Nephron progenitor cell (in vitro differentiated cells): Measurements from ENCODE around the gene BLVRA.
"Not testable (repeated sequence)": the region's sequence is repeated elsewhere in the genome, so short reads cannot be mapped to it uniquely, and the experiment has no call there.

ENCODE experiments used
- DNase-seq: peaks from one replicate; pipeline ENCODE4 v3.0.0; 2021
- H3K27ac Mint-ChIP-seq: 2 replicates; pipeline ENCODE4 v1.8.0; 2021; ENCODE audit warnings: mild to moderate bottlenecking, moderate library complexity, mixed read lengths
- H3K27me3 Mint-ChIP-seq: 2 replicates; pipeline ENCODE4 v1.8.0; 2021; ENCODE audit warnings: mild to moderate bottlenecking, low read depth, mixed read lengths; ENCODE audit not compliant: poor library complexity
- H3K36me3 Mint-ChIP-seq: 2 replicates; pipeline ENCODE4 v1.8.0; 2021; ENCODE audit warnings: low read depth, mixed read lengths
- H3K4me1 Mint-ChIP-seq: 2 replicates; pipeline ENCODE4 v1.8.0; 2021; ENCODE audit warnings: mixed read lengths
- H3K4me3 Mint-ChIP-seq: 2 replicates; pipeline ENCODE4 v1.8.0; 2021; ENCODE audit warnings: mild to moderate bottlenecking, moderate library complexity, mixed read lengths
- H3K9me3 Mint-ChIP-seq: 2 replicates; pipeline ENCODE4 v1.8.0; 2021; ENCODE audit warnings: mild to moderate bottlenecking, moderate library complexity, mixed read lengths
- TF ChIP-seq, protein P1 (sequence below): fragments of 200-600 bp; sonication (generic); IDR thresholded peaks from 2 replicates; pipeline ENCODE4 v1.5.0; 2021; ENCODE audit warnings: antibody characterized with exemption

Gene BLVRA

DNA sequence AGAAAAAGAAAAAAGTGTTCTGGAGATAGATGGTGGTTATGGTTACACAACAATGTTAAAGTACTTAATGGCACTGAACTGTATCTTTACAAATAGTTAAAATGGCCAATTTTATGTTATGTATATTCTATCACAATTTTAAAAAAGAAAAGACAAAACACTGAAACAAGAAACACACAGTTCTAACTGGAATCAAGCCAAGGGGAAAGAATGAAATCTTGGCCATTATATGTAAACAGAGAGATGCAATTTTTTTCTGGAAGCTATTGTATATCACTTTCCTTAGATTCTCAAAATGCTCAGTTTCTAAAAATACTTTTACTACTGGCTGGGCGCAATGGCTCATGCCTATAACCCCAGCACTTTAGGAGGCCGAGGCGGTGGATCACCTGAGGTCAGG is 33.2 kb upstream of the BLVRA start:
- no peak for DNase-seq
- H3K4me1 Mint-ChIP-seq, result peaks cover 34% of the 10 kb centered on the region
- TF ChIP-seq, protein P1, sequence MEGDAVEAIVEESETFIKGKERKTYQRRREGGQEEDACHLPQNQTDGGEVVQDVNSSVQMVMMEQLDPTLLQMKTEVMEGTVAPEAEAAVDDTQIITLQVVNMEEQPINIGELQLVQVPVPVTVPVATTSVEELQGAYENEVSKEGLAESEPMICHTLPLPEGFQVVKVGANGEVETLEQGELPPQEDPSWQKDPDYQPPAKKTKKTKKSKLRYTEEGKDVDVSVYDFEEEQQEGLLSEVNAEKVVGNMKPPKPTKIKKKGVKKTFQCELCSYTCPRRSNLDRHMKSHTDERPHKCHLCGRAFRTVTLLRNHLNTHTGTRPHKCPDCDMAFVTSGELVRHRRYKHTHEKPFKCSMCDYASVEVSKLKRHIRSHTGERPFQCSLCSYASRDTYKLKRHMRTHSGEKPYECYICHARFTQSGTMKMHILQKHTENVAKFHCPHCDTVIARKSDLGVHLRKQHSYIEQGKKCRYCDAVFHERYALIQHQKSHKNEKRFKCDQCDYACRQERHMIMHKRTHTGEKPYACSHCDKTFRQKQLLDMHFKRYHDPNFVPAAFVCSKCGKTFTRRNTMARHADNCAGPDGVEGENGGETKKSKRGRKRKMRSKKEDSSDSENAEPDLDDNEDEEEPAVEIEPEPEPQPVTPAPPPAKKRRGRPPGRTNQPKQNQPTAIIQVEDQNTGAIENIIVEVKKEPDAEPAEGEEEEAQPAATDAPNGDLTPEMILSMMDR, result no peak
- peaks cover 20% of the 10 kb centered on the region for H3K9me3 Mint-ChIP-seq
- peaks cover 60% of the 10 kb centered on the region for H3K36me3 Mint-ChIP-seq
- no peaks in the 10 kb centered on the region for H3K27me3 Mint-ChIP-seq
- no peak overlapping the region for H3K27ac Mint-ChIP-seq
- H3K4me3 Mint-ChIP-seq, result no peak overlapping the region

DNA sequence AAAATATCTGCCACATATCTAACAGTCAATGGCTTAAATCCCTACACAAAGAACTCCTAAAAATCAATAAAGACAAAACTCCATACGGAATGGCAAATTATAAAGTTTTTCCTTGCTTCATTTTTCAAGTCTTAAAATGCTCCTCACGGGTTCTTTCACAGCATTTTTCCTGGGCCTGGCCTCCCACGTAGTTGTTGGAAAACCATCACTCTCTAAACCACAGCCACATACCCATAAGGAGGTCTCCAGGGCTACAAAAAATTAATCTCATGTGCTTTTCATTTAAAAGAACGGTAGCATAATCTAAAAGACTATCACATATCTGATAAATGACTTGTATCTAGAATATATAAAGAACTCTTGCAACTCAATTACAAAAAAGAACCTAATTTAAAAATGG is 32.0 kb upstream of the BLVRA start:
- Mint-ChIP-seq H3K9me3 (peaks cover 16% of the 10 kb centered on the region), H3K27ac (no peak overlapping the region), H3K36me3 (peaks cover 48% of the 10 kb centered on the region), H3K4me1 (peaks cover 45% of the 10 kb centered on the region), H3K4me3 (peak overlapping the region; percentile 19), H3K27me3 (no peaks in the 10 kb centered on the region)
- DNase-seq, result no peak
- TF ChIP-seq, protein P1, result no peak

DNA sequence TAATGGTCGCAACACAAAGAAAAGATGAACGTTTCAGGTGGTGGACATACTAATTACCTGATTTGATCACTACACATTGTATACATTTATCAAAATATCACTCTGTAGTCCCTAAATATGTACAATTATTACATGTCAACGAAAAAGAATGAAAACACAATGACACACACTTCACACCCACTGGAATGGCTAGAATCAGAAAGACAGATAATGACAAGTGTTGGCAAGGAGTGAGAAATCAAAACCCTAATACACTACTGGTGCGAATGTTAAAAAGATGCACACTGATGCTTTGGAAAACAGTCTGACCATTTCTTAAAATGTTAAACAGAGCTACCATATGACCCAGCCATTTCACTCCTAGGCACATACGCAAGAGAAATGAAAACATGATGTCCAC is 31.5 kb upstream of the BLVRA start:
- peaks cover 48% of the 10 kb centered on the region for H3K36me3 Mint-ChIP-seq
- no peak overlapping the region for H3K27ac Mint-ChIP-seq
- peaks cover 16% of the 10 kb centered on the region for H3K9me3 Mint-ChIP-seq
- no peak for DNase-seq
- no peaks in the 10 kb centered on the region for H3K27me3 Mint-ChIP-seq
- H3K4me1 Mint-ChIP-seq, result peaks cover 50% of the 10 kb centered on the region
- TF ChIP-seq, protein P1, result no peak
- peak overlapping the region; percentile 74 for H3K4me3 Mint-ChIP-seq

DNA sequence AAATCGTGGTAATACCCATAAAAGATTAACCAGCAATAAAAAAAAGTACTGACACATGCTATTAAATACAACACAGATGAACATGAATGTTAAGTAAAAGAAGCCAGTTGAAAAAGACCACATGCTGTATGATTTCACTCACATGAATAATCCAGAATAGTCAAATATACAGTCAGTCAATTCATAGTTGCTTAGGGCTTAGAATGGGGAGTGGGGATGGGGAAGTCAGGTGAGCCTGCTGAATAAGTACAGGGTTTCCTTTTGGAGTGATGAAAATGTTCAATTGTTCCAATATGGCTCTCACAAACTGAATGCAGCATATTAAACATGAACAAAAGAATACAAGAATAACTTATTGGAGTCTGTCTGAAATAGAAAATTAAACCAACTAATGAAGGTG is 31.0 kb upstream of the BLVRA start:
- Mint-ChIP-seq H3K9me3 (peaks cover 16% of the 10 kb centered on the region), H3K4me1 (peaks cover 54% of the 10 kb centered on the region), H3K27me3 (no peaks in the 10 kb centered on the region), H3K36me3 (peaks cover 48% of the 10 kb centered on the region), H3K27ac (peak overlapping the region; percentile 6), H3K4me3 (peak overlapping the region; percentile 74)
- DNase-seq, result no peak
- TF ChIP-seq, protein P1, result no peak

DNA sequence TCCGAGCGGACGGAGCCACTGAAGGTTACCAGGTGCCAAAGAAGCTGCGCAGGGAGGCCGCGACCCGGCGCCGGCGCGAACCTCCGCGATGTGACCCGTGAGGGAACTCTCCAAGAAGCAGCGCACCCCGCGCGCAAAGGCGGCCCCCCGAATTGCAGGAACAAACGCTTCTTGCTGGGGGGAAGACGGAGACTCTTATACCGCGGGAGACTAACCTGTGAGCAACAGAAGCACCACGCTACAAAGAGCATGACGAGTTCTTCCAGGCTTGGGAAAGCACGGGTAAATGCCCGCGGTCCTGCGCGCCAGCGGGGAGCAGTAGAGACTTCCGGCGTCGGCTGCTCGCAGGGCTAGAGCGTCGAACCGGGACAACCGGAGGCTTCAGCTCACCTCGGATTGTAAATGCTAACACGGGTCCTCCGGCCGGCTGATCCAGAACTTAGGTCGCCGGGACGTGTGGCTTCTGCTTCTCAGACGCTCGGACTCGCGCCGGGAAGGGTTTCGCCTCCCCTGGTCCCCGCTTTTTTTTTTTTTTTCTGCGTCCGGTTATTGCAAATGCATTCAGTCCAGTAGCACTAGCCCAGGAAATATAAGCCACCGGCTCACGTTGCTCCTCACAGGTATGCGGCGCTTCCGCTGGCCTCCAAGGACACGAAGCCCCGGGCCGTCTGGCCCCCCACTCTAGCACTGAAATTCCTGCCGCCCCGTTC is 29.1 kb upstream of the BLVRA start, which contains the start of gene COA1:
COA1 (minus strand) TSS at position 310 of the 710 bp plus-strand sequence. CDS start 80,909 bp downstream, outside the sequence.
- DNase-seq, result peak; percentile 79
- Mint-ChIP-seq H3K27me3 (no peaks in the 10 kb centered on the region), H3K4me3 (peak within 1 kb of the TSS; percentile 92), H3K9me3 (peaks cover 16% of the 10 kb centered on the region), H3K36me3 (peaks cover 34% of the 10 kb centered on the region), H3K4me1 (peaks cover 64% of the 10 kb centered on the region), H3K27ac (peak within 1 kb of the TSS; percentile 92)
- TF ChIP-seq, protein P1, result no peak

DNA sequence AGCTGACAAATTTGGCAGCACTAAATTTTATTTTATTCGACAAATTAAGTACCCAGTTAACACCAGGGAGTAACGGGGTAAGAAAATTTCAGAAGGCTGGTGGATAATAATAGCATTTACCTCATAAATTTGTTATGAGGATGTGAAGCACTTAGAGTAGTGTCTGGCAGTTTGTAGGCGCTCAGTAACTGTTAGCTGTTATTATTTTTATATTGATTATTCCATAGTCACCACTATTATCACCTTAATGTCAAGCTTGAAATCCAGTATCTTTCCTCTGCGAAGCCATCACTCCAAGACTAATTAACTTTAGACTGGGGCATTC is 28.6 kb upstream of the BLVRA start:
- peaks cover 29% of the 10 kb centered on the region for H3K36me3 Mint-ChIP-seq
- no peak for DNase-seq
- peak overlapping the region; percentile 92 for H3K4me3 Mint-ChIP-seq
- no peaks in the 10 kb centered on the region for H3K27me3 Mint-ChIP-seq
- H3K9me3 Mint-ChIP-seq, result peaks cover 14% of the 10 kb centered on the region
- H3K27ac Mint-ChIP-seq, result peak overlapping the region; percentile 92
- TF ChIP-seq, protein P1, result no peak
- peaks cover 69% of the 10 kb centered on the region for H3K4me1 Mint-ChIP-seq

DNA sequence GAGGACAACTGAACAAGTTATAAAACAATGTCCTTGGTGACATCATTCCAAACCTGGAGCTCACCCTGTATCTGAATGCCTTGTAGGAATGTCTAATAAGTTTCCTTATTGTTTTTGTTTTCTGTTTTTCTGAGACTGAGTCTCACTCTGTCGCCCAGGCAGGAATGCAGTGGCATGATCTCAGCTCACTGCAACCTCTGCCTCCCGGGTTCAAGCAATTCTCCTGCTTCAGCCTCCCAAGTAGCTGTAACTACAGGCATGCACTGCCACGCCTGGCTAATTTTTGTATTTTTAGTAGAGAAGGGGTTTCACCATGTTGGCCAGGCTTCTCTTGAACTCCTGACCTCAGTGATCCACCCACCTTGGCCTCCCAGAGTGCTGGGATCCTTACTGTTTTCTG is 27.0 kb upstream of the BLVRA start:
- H3K27me3 Mint-ChIP-seq, DNase-seq, H3K27ac Mint-ChIP-seq: not testable (repeated sequence)
- Mint-ChIP-seq H3K4me1 (peaks cover 69% of the 10 kb centered on the region), H3K9me3 (peaks cover 10% of the 10 kb centered on the region), H3K4me3 (peak overlapping the region; percentile 8), H3K36me3 (peaks cover 13% of the 10 kb centered on the region)

DNA sequence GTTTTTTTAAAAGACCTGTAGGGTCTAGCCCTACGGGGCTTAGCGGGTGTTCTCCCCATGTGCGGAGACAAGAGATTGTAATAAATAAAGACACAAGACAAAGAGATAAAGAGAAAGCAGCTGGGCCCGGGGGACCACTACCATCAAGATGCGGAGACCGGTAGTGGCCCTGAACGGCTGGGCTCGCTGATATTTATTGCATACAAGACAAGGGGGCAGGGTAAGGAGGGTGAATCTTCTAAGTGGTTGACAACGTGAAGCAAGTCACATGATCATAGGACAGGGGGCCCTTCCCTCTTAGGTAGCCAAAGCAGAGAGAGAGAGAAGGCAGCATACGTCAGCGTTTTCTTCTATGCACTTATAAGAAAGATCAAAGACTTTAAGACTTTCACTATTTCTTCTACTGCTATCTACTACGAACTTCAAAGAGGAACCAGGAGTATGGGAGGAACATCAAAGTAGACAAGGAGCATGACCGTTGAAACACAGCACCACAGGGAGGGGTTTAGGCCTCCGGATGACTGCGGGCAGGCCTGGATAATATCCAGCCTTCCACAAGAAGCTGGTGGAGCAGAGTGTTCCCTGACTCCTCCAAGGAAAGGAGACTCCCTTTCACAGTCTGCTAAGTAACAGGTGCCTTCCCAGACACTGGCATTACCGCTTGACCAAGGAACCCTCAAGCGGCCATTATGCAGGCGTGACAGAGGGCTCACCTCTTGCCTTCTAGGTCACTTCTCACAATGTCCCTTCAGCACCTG is 23.7 kb upstream of the BLVRA start:
- H3K9me3 Mint-ChIP-seq, H3K27me3 Mint-ChIP-seq, H3K36me3 Mint-ChIP-seq: not testable (repeated sequence)
- Mint-ChIP-seq H3K4me1 (peaks cover 46% of the 10 kb centered on the region), H3K4me3 (peak overlapping the region; percentile 66), H3K27ac (peak overlapping the region; percentile 94)
- DNase-seq, result peak; percentile 15
